B cell (primary cell): ENCODE measurements around the gene OR52E4.

Source experiments
- EZH2 ChIP-seq: IDR thresholded peaks from 2 replicates; pipeline ENCODE4 v1.6.1; 2012; ENCODE audit warnings: borderline replicate concordance, low read depth, mild to moderate bottlenecking, moderate library complexity, low read length; ENCODE audit not compliant: insufficient read depth, poor library complexity, severe bottlenecking
- TF ChIP-seq, protein P1 (sequence below): fragments of 200-600 bp; IDR thresholded peaks from one replicate; pipeline ENCODE4 v1.8.0; 2022; ENCODE audit warnings: antibody characterized with exemption, mild to moderate bottlenecking

DNA sequence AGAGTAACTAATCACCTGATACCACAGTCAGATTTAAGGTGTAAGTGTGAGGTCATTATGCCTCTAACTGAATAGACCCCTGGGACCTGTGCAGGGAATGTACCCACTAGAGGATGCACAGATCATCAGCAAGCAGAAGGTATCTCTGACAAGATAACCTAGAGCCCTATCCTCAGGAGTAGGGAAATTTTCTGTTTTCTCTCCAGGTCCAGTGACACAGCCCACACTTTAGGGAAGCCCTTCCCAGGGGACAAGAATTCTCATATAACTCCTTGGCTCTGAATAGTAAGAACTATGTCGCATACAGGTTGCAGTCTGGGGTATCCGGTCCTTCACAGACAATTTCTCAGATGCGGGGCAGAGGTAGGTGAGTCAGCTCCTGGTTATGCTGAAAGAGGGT lies 12.5 kb downstream of the OR52E4 start, which contains the start of gene OR52E5:
- TF ChIP-seq, protein P1, sequence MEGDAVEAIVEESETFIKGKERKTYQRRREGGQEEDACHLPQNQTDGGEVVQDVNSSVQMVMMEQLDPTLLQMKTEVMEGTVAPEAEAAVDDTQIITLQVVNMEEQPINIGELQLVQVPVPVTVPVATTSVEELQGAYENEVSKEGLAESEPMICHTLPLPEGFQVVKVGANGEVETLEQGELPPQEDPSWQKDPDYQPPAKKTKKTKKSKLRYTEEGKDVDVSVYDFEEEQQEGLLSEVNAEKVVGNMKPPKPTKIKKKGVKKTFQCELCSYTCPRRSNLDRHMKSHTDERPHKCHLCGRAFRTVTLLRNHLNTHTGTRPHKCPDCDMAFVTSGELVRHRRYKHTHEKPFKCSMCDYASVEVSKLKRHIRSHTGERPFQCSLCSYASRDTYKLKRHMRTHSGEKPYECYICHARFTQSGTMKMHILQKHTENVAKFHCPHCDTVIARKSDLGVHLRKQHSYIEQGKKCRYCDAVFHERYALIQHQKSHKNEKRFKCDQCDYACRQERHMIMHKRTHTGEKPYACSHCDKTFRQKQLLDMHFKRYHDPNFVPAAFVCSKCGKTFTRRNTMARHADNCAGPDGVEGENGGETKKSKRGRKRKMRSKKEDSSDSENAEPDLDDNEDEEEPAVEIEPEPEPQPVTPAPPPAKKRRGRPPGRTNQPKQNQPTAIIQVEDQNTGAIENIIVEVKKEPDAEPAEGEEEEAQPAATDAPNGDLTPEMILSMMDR = no peak
- TF ChIP-seq EZH2 = no peak
